GM19351 (cell line): ENCODE data around the gene CCDC6.
A peak's percentile ranks its signal among the peaks of the same experiment; 100 is the strongest.
"Not testable (repeated sequence)": the region's sequence is repeated elsewhere in the genome, so short reads cannot be mapped to it uniquely, and the experiment has no call there.

Experiments
- ATAC-seq: cut with Tn5 transposase; IDR thresholded peaks from one replicate; pipeline ENCODE4 v1.9.1; 2021; ENCODE audit warnings: mild to moderate bottlenecking, moderate library complexity; ENCODE audit not compliant: unreplicated experiment

CCDC6 gene

DNA sequence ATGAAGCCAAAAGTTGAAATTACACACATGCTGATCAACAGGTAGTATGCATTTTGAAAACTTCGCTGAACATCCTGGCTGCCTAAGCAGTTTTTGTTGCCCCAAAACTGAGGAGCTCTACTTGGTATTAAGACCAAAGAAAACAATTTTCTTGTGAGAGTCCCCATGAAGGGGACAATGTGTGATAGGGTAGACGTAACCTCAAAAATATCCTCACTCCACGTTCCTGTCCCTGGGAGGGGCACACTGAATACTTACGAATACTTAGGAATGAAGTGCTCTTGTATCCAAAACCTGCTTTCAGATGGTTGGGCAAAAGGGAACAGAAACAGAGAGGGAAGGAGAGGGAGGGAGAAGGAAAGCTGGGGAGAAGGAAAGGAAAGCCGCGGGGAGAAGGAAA, 24.7 kb downstream of the CCDC6 start:
- ATAC-seq: no peak

DNA sequence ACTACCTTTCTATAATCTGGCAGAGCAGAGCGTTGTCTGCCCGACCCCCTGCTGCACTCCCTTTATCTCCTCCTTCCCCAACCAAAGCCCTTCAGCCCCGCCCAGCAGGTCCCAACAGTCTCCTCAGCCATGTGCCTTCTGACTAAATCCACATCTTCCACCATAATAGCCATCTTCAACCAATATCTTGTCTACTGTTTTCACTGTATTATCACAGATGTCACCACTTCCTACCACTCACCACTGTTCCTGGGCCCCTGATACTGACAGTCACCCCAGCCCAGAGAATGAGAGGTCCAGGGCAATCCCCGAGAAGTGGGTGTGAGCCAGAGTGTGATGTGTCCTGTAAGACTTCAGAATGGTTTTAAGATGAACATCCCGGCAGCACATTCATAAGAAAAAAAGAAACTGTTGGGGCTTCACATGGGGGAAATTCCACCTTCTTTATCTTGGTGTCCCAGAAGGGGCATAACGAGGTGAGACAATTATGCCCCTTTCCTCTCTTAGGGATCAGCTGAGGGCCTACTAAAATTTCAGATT, 25.3 kb downstream of the CCDC6 start:
- peak; percentile 64 for ATAC-seq

DNA sequence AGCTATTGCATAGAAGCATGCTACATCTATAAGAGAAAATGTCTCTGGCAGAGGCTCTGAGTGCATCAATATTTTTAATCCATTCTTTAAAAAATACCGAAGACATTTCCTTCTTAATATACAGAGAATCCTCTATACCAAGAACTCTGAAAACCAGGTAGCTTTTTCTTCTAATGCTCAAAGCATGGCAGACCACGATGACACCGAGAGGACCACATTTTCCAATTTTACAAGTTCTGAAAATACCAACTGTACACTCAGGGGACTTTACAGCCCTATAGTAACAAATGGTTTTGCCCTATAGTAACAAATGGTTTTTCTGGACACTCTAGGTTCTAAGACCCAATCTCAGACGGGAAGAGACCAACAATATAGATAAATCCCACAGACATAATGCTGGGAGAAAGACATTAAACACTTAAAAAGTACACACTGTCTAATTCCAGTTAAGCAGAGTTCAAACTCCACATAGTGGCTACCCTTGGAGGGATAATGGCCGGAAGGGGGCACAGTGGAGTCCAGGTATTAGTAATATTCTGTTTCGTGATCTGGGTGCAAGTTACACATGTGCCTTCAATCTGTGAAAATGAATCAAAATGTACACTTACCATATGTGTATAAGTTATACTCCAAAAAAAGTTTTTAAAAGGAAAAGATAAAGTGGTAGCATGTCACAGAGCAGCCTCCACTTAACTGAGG, 26.2 kb downstream of the CCDC6 start:
- ATAC-seq: no peak

DNA sequence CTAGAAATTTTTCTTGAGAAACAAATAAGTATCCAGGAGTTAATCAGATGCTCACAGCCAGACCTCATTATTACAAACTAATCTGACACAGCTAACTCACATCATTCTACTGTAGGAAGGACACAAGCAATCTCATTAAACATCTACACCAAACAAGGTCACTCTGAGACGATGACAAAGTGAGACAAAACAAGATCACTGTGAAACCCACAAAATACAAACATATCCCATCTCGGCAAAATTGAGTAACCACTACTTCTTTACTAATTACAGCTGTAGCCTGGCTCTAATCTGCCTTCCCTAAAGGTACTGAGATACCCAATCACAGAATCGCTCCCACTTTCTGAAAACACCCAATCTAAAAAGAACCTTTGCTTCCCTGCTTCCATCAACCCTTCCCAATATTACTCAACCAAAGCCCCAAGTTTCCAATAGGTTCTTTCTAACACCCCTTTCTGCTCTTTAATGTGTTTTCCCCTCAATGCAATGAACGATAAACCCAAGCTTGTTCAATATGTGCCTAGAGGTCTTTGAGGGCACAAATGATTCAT, 26.9 kb downstream of the CCDC6 start:
- ATAC-seq: peak; percentile 40

DNA sequence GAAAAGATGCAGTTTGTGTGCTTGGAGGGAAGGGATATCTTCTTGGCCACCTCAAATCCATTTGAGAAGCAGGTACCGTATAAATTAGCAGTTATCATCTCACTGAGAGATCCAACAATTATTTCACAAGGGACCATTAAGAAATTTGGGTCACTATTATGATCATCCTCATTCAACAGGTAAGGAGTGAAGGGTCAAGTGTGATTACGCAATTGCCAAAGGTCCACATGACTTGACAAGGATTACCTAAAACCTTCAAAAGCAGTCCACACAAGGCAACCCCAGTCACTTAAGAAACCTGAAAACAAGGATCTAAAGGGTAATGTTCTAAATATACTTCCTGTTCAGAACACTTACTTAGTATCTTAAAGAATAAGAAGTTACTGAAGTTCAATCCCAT, 27.4 kb downstream of the CCDC6 start:
- no peak for ATAC-seq

DNA sequence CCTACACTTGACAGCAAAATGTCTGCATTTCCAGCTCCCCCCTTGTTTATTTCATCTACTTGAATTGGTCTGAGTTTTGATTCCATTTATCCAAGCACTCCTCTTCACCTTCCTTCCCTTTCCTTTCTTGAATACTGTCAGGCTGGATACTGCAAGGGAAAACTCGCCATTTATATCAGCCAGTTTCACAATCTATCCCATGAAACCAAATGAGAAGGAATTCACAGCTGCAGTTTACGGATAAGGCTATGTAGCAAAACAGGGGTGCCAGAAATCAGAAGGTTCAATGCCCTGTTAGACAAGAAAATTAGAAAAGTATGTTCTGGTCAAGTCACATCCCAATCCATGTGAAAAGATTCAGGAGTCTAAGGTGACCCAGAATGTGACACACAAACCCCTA, 28.1 kb downstream of the CCDC6 start:
- no peak for ATAC-seq

DNA sequence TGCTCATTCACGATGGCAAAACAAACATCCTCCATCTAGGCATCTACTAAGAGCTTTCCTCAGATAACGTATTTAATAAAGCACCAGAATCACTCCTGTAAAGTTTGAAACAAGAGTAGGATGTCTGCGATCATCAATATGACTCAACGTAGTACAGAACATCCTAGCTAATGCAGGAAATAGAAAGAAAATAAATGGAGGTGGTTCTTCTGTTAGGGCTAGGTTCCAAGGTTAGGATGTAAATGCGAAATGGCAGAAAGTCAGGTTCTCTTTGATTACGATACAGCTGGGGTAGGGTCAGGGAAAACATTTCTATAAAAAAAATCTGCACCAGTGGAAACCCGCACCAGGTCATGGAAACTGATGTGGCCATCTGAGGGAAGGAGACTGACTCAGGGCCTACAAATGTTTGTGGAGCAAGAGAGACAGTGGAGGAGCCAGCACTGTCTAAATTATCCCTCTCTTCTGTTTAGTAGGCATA, 29.1 kb downstream of the CCDC6 start:
- no peak for ATAC-seq

DNA sequence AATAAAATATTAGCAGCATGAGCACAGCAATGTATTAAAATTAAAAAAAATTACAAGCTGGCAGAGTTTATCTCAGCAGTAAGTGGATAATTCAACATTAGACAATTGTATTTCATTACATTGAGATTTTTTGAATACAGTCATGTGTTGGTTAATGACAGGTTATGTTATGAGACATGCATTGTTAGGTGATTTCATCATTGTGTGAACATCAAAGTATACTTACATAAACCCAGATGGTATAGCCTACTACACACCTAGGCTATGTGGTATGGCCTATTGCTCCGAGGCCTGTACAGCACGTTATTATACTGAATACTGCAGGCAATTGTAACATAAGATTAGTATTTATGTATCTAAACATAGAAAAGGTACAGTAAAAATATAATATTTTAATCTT, 29.7 kb downstream of the CCDC6 start:
- ATAC-seq: no peak

DNA sequence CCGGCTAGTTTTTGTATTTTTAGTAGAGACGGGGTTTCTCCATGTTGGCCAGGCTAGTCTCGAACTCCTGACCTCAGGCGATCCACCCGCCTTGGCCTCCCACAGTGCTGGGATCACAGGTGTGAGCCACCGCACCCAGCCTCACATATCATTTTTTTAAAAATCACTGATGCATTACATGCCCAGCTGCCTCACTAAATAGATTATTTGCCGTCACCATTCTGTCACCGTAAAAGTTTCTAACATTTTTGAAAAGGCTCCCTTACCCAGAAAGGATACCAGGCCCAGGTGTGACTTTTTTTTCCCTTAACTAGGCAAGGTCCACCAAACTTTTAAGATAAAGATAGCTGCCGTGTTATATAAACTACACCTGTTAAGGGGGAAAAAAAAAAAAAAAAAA, 30.1 kb downstream of the CCDC6 start:
- ATAC-seq: not testable (repeated sequence)

DNA sequence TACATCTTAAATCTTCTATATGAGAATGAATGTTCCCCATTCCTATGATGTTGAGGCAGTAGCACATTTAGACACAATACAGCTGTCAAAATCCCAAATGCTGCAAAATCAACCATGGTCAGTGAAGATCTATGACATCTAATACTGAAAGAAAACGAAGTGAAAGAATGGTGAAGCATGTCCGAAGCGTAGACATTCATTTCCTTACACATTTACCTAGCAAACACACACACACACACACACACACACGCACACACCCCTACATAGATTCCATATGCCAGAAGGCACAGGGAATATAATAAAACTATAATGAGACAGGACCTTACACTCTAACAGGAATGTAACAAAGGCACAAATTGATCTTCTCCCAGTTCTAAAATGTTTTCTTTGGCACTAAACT, 32.5 kb downstream of the CCDC6 start:
- ATAC-seq: peak; percentile 62

DNA sequence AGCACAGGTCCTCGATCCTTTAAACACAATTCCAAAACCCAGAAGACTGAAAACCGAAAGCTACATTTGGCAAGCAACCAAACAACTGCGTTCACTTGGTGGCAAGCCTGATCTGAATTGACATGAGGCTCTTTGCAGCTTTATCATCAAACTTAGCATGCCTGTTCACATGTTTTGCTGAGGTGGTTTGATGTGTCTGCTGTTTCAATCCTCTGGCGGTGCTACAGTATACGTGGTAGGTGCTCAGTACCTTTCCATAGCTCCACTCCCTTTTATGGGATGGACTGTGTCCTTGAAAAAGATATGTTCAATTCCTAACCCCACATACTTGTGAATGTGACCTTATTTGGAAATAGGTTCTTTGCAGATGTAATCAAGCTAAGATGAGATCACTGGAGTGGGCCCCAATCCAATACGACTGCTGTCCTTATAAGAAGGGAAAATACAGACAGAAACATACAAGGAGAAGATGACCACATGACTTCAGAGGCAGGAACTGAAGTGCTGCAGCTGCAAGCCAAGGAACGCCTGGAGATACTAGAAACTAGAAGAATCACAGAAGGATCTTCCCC, 33.4 kb downstream of the CCDC6 start:
- ATAC-seq: no peak

DNA sequence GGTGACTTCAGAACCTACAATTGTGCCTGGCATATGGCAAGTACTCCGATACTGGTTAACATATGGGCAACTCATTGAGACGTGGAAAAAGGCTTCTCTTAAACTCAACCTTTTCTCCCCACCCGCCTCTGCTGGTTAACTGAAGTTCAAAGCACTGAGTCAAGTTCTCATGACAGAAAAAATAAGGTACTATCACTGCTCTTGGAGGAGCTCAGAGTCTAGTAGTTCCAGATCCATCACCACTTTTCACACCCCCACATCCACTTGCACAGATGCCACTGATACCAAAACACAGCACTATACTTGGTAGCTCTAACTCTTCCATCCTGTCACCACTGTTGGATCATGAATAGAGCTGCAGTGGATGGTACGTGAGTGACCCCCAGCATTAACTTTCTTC, 36.2 kb downstream of the CCDC6 start:
- no peak for ATAC-seq

DNA sequence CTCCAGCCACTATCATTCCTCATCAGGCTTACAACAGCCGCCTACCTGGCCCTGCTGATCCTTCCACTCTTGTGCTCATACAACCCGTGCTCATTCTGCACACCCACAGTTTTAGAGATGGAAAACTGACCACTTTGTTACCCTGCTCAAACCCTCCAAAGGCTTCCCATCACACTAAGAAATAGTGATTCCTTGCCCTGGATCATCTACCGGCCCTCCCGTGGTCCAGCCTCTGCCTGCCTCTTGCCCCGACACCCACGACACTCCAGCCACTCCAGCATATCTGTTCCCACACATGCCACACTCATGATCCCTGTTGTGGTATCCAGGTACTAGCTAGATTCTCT, 36.8 kb downstream of the CCDC6 start:
- no peak for ATAC-seq

DNA sequence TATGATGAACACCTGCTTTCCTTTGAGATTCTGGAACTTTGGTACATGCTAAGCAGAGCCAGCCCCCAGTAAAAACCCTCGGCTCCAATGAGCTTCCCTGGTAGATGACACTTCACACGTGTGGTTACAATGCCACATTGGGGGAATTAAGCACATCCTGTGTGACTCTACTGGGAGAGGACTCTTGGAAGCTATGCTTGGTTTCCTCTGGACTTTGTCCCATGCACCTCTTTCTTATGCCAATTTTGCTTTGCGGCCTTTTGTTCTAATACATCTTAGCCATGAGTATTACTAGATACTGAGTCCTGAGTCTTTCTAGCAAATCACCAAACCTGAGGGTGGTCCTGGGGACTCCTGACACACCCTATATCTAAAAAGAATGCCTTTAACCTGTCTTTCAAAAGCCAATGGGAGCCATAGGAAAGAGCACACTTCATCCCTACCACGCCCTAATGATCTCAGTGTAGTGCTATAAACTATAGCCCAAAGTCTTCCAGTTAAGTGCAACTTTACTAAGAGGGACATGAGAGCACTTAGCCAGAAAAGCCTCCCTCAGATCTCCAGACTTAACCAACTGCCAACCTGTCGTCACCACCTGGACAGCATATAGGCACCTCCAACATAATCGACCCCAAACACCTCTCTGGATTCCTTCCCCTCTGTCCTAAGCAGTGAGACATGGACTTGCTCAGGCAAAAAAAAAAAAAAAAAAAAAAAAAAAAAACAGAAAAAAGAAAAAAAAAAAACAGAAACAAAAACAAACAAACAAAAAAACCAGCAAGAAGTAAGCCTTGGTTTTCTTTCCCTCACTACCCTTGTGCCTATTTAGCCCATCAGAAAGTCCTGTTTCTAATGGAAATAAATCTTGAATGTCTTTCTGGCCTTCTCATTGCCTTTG, 37.4 kb downstream of the CCDC6 start:
- no peak for ATAC-seq

DNA sequence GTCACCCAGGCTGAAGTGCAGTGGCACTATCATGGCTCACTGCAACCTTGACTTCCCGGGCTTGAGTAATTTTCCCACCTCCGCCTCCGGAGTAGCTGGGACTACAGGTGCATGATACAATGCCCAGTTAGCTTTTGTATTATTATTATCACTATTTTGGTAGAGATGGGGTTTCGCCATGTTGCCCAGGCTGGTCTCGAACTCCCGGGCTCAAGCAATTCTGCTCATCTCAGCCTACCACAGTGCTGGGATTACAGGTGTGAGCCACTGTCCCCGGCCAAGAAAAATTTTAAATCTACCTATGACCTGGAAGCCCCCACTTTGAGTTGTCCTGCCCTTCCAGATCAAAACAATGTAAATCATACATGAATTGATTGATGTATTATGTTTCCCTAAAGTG, 38.8 kb downstream of the CCDC6 start:
- ATAC-seq: no peak

DNA sequence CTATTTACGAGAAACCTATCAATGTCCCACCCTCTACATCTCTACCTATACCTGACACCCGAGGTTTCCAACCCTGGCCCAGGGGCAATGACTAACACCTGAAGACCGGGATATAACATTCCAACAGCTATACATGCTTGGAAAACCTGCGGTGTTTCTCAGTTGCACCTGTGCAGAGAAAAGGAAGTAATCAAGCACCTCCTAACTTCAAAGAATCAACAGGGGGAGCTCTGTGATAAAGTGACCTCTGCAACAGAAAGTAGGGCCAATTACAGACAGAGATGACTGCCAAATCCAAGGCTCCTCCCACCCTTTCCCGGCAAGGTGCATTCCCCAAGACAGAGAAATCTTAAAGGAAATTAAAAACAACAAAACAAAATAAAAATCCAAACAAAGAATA, 41.3 kb downstream of the CCDC6 start:
- peak; percentile 89 for ATAC-seq

DNA sequence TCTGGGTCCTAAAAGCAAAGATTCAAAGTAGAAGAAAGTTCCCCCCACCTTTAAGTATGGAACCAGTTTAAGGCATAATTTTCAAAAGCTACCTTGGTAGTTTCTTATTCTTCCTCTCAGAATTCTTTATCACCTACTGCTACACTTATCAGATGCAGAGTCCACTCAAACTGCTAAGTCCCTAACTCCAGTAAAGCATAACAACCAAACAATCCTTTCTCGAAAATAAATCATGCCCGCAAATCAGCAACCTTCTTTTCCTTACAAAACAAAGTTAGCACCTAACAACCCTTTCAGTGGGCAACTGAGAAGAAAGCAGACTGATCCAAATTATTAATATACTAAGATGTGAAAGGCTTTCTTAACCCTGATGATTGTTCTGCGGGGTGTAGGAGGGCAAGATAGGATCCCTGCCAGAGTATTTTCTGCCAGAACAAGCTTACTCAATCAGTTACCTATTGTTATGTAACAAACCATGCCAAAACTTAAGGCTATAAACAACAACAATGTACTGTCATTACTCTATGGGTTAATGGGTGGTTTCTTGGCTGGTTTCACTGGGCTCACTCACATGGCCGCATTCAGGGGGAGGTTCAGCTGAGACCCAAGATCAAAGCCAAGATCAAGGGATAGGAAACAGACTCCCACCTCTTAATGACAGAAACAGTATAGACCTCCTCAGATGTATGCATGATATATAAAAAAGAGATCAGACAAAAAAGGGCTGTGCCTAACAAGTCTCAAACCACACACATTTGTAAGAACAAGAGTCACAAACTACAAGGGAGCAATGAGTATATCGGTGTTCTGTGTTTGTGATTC, 42.0 kb downstream of the CCDC6 start:
- no peak for ATAC-seq

DNA sequence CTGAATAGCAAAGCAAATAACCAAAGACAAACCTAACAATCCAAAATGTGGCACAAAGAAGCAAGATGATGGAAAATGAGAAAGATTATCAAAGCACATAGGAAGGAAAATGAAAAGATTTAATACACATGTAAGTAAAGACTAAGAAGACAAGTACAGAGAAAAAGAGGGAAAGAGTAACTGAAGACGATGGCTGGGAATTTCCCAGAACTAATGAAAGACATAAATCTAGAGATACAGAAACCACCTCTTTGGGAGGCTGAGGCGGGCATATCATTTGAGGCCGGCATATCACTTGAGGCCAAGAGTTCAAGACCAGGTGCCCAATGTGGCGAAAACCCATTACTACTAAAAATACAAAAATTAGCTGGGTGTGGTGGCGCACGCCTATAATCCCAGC, 46.8 kb downstream of the CCDC6 start:
- no peak for ATAC-seq

DNA sequence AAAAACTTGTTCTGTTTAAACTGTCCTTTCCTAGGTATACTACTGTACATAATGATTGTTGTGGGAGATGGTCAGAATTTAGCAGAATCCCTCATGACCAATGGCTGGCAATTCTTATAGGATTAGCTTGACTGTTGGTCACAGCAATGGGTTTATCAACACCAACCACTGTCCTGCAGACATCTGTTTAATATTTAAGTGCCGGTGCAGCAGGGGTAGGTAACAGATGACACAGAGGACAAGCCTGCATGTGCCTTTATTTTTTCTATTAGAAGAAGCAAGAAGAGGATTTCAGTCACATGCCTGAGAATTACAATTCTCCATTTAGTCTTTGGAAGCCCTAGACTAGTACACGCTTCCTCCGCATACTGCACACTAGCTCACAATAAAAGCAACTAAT, 48.4 kb downstream of the CCDC6 start:
- no peak for ATAC-seq

DNA sequence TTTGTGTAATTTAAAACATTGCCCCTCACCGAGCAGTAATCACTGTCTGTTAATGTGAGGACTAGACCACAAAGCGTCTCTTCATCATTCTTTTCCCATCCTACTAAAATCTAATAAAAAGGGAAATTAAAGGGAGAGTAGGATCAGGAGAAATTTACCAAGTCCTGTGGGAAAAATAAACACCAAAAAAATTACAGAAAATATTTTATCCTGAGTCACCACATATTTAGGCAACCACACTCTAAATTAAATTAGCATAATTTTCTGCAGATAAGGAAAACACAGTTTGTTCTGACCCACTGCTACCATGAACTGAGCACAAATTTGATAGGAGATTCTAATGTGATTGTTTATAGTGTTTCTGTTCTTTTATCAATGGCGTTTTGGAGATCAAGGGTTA, 49.3 kb downstream of the CCDC6 start:
- no peak for ATAC-seq

DNA sequence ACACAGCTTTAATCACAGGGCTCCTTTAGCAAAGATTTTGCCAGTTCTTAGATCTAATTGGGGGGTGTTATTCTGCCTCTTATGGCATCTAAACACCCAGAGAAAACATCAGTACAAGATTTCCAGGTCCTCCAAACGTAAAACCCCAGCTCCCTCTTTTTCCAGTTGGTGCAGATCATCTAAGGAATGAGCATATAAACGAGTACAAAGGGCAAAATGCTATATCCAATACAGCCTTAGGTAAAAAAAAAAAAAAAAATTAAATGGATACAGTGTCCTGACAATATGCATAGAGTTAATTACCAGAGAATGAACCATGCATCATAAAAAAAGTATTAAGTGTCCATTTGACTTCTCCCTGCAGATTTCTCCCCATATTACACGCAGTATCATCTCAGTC, 50.3 kb downstream of the CCDC6 start:
- ATAC-seq: no peak
